C4-2B (cell line): ENCODE measurements around the gene WDR7.

ENCODE experiments used
- ZFX ChIP-seq: fragments of 450-650 bp; IDR thresholded peaks from 2 replicates; pipeline ENCODE4 v1.6.1; 2017
- TF ChIP-seq, protein P1 (sequence below): fragments of 450-650 bp; conservative IDR thresholded peaks from 2 replicates; pipeline ENCODE4 v1.5.1; 2017; ENCODE audit warnings: mild to moderate bottlenecking

DNA sequence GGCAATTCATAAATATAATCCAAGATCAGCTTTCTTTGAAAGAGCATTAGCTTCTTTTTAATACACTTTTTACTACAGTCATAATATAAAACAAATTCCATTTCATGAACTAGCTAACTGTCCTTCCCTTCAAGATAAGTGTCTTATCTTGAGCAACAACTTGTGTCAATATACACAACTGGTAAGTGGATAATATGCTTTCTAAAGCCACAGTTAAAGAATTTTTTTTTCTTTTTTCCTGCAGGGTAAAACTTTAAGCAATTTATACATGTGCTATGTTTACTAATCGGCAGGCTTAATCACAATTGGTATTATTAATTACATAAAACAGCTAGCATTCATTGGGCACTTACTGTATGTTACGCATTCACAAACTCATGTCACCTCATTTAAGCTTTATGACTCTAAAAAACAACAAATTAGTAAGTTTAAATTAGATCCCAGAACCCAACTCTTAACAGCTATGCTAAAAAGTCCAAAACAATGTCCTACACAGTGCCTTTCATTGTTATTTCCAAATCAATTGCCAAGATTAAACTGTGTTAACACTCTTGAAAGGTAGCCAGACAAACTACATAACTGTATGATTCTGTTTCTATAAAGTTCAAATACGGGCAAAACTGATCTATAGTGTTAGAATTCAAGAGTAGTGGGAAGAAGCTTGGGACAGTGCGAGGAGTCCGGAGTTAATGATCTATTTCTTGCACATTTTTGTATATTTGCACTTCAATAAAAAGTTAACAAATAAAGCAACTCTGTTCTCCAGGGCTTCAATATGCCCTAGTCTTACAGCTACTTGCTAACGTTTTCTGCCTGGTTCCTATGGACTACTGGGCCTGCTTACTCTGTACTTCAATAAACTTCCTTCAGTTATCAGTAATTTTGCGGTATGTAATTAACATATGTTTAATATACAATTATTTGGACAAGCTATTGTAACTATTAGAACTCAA, 18.8 kb upstream of the WDR7 start:
- TF ChIP-seq, protein P1, sequence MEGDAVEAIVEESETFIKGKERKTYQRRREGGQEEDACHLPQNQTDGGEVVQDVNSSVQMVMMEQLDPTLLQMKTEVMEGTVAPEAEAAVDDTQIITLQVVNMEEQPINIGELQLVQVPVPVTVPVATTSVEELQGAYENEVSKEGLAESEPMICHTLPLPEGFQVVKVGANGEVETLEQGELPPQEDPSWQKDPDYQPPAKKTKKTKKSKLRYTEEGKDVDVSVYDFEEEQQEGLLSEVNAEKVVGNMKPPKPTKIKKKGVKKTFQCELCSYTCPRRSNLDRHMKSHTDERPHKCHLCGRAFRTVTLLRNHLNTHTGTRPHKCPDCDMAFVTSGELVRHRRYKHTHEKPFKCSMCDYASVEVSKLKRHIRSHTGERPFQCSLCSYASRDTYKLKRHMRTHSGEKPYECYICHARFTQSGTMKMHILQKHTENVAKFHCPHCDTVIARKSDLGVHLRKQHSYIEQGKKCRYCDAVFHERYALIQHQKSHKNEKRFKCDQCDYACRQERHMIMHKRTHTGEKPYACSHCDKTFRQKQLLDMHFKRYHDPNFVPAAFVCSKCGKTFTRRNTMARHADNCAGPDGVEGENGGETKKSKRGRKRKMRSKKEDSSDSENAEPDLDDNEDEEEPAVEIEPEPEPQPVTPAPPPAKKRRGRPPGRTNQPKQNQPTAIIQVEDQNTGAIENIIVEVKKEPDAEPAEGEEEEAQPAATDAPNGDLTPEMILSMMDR: no peak
- no peak for TF ChIP-seq ZFX
